Ureter (tissue), 1 donor: ENCODE data around the gene INPP5A. TPM values are rescaled to one million over a fixed set of nuclear protein-coding genes. Genes with fewer than 3 reads are reported as not detected.

ENCODE experiments used
- DNase-seq: peaks from one replicate; pipeline ENCODE4 v3.0.0-alpha.2; 2020; ENCODE audit warnings: low spot score
- total RNA-seq: library from RNA; stranded (reverse); gene quantifications from one replicate; pipeline ENCODE4 v1.2.4, GENCODE V29; 2023
- donor health status: DM: yes; HTN: yes; CAD: no.

The INPP5A gene
- total RNA-seq, 1 donor from 2014 or later, result 63.5 TPM

DNA sequence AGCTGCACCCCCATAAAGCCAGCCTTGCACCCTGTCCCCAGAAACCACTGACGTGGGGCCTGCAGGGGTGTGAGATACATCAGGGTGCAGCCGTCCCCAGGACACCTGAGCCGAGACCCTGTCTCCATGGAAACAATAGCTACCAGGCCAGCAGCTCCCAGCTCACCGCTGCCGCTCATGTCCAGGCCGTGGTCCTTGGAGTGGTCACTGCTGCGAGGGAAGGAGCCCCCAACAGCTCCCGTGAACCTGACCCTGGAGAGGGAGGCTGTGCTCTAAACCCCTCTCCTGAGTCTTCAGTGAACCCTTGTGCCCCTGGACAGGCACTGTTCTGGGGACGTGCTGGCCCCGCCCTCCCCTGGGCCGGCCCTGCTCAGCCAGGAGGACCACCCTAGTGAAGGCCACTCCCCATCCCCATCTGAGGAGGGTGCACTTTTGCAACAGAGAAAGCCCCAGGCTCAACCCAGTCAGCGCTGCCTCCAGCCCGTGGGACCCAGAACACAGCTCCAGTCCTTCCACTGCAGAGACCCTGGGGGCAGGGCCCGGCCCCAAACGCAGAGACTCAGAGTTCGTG is 19.6 kb upstream of the INPP5A start:
- DNase-seq, result peak; percentile 53

DNA sequence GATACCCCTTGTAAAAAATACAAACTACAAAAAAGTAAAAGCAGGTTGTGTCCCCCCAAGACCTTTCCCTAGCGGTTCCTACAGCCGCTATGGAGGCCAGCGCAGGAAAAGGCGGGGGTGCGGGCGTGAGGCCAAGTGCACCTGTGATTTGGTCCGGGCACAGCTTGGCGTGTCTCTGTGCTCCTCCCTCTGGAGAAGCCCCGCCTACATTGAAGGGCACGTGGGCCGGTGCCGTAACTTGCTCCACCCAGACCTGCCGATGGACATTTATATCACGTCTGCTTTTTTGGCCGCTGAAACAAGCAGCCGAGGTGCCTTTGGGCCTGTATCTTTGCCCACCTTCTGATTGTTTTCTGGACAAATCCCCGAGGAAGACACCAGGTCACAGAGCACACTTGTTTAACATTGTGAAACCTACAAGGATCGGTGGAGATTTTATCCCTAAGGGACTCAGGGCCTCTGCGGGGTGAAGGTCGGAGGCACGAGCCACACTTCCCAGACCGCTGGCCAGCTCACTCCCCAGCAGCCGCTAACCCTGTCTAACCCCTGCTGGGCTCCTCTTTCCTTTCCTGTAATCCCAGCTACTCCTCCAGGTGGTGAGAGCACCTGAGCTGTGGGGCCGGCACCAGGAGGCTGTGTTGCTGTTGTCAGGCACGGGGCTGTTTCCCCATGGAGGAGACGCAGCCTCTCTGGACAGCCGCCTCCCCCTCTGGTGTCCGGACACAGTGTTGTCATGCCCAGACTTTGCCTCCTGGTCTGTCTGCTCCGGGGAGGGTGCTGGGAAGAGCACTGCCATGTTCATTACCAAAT is 18.8 kb upstream of the INPP5A start:
- DNase-seq, result peak; percentile 77

DNA sequence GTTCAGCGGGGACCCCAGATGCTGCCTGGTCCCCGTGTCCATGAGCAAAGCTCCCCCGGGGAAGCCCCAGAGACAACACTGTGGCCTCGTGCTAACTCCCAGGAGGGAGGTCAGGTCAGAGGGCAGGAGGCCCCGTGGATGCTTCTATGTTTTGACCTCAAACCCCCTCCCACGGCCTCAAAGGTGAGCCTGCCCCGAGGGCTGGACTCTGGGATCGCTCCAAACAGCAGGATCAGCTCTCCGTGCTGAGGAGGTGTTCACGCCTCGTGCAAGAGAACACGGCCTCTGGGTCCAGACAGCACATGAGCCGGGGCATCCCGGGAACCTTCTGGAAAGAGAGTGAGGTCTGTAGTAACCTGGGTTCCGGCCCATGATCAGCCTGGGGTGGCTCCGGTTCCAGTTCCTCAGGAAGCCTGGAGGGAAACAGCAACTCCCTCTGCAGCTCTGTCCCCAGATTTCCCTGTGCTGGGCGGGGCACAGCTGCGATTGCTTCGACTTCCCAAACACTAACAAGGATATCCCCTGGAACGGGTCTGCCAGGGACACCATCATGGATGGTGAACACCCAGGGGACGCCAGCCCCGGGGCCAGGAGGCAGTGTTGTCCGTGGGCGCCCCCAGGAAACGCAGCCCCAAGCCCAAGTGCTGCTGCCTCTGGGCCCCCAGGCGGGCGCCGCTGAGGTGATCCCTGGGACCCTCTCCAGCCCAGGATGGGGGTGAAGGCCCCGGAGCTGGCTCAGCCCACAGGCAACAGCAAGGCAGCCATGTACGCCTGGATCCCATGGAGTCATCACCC is 18.0 kb upstream of the INPP5A start:
- DNase-seq, result peak; percentile 46

DNA sequence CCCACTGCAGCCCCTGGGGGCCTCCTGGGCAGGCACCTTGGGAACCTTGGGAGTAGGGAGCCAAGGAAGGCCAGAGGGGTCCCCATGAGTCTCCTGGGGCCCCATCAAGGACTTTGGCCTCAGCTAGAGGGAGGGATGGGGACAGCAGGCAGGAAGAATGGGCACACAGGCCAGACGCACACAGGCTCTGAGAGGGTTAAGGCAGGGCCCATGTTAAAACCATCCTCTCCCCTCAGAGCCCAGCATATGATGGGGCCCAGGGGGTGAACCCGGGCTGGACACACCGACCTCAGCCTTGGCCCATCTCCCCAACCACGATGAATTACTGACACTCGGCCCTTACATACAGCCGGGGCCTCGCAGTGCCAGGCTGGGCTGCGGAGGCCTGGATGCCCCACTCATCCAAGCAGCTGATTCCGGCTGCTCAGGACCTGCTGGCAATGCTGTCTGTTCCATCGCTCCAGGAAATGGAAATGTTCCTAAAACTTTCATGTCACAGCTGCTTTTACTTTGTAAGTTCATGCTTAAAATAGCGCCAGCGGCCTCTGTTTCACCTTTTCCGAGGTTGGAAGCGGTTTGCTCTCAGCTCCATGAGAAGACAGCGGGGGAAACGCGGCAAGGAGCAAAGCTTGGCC is 17.3 kb upstream of the INPP5A start:
- DNase-seq, result peak; percentile 69

DNA sequence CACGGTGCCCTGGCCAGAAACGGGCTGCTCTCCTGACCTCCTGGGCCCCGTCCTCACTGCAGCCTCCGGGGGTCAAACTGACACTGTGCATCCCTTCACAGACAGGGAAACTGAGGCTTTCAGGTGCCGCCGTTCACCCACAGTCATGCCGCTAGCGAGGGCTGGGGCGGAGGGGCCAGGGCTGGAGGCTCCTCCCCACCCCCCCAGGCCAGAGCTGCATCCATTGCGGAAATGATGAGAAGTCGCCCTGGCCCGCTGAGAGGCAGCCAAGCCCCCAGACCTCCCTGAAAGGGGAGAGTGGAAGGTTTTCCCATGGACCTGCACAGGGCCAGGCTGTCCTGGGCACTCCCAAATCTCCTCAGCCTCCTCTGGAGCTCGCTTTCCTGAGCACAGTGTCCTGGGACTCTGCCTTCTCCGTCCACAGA is 16.5 kb upstream of the INPP5A start:
- DNase-seq, result peak; percentile 42

DNA sequence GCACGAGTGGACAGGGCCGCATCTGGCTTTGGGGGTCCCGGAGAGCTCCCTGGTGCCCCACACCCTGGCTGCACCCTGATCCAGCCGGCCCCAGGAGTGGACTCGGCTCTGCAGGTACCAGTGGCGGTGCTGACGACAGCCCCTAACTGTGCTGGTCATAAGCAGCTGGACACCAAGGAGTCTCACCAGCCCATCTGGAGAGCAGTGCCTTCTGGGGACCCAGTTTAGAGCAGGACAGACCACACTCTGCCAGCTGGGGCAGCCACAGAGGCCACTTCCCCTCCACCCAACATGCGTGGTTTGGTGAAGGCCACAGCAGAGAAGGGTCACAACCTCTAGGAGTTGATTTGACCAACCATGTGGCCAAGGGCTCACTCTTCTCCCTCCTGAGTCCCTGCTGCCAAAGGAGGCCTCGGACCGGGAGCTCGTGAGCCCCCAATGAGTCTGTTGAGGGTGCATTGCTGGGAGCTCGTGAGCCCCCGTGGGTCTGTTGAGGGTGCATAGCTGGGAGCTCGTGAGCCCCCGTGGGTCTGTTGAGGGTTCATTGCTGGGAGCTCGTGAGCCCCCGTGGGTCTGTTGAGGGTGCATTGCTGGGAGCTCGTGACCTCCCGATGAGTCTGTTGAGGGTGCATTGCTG is 16.0 kb upstream of the INPP5A start:
- peak; percentile 43 for DNase-seq

DNA sequence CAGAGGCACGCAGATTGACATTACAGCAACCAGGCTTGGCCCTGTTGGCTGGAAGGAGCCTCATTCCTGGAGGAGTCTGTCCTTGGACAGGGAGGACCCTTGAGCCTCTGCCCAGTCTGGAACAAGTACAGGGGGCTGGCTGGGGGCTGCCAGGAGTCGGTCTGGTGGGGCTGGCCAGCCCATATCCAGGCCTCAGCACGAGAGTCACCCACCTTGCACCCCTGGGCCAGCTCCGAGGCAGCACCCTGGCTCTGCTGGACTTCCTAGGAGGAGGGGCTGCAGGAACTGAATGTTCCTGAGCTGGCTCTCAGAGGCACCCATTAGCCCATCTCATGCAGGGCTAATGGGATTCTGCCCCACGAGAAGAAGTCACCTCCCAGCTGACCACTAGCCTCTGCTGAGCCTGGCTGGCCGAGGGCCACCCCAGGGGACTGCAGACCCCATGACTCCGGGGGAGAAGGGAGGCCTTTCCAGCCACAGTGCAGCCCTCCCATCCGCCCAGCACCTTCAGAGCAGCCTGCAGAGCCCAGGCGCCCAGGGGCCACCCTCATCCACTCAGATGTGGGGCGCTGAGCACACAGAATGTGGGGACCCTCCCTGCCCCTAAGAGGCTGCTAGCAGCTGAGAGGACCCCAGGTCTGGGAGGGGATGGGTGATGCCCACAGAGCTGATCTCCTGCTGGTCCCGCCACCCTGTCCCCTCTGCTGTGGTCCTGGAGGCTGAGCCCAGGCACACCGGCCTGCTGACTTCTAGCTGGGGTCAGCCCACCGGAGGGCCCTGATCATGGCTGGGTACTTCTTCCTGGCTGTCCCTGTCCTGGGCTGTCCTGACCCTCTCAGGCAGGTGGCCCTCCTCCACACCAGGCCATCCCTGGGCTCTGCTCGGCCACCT is 14.8 kb upstream of the INPP5A start:
- DNase-seq, result peak; percentile 39

DNA sequence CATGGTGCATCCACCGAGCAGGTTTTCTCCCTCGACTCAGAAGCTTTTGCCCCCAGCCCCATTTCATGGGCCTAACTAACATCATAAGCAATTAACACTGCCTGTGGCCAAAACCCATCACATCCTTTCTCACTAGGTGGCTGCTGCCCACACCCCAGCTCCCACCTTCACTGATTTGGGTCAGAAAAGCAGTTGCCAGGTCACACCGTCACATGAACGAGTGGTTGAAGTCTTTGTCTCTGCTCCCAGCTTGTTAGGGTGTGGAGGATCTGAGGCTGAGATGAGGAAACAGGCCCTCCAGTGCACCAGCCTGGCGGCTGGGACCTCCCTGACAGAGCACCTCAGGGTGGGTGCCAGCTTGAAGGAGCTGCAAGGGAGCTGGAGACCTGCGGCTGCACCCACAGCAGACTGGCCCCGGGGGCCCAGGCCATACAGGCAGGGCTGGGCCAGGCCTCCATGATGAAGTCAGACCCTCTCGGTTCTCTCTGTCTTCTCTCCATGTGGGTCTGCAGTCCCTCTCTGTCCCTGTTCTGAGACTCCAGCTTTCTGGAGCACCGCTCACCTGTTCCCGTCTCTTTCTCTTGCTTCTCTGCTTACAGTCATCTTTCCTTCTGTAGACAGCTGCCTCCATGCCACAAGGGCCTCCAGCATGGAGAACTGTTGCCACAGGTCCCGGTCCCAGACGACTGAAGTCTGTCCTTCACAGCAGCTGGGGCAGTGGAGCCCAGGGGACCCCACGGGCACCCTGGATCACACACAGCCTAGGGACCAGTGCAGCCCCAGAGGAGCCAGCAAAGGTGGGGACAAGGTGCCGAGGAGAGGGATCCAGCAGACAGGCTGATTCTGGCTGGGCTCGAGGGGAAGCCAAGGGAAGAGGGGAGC is 13.8 kb upstream of the INPP5A start:
- peak; percentile 37 for DNase-seq

DNA sequence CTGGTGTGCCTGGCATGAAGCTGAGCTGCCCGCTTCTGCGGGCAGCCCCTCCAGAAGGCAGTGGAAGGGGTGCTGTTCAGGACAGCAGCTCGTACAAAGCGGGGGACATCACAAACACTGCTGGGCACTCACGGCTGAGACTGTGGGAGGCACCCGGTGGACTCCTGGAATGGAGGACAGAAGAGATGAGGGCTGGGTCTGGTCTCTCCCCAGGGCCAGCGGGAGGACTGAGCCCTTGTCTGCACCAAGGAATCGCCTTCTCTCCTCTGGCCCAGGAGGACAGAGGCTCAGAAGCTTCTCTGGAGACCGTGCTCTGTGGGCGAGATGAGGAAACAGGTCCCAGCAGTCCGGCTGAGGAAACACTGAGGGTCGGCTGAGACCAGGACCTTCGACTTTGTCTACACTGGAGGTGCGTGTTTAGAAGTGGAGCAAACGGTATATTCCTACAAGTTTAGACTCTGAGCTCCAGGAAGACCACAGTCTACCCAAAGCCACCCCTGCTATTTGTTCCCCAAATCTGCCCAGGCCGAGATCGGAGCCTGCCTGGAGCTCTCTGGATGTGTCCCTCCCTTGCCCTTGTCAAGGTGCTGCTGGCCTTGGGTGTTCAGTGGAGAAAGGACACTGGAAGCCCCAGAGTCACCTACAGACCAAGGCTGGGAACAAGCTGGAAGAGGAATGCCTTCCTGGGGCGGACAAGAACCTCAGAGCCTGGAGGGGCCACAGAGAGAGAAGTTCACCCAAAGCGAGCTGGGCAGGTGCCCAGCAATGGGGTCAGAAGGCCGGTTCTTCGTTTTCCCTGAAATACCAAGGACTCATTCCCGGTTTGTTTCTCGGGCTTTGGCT is 12.9 kb upstream of the INPP5A start:
- peak; percentile 31 for DNase-seq

DNA sequence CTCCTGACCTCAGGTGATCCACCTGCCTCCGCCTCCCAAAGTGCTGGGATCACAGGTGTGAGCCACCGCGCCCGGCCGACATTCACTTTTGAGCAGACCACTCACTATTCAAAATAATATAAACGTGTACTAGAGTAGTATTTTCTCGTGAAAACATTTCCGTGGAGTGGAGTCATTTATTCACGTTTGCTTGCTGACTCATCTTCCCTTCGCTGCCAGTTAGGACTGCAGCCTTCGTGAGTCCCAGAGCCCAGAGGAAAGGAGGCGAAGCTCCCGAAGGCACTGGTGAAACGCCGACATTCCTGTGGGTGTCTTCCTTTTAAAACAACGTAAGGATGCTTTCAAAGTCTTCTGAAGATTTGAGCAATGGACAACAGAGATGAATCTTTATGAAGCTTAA is 10.9 kb upstream of the INPP5A start:
- DNase-seq, result no peak

DNA sequence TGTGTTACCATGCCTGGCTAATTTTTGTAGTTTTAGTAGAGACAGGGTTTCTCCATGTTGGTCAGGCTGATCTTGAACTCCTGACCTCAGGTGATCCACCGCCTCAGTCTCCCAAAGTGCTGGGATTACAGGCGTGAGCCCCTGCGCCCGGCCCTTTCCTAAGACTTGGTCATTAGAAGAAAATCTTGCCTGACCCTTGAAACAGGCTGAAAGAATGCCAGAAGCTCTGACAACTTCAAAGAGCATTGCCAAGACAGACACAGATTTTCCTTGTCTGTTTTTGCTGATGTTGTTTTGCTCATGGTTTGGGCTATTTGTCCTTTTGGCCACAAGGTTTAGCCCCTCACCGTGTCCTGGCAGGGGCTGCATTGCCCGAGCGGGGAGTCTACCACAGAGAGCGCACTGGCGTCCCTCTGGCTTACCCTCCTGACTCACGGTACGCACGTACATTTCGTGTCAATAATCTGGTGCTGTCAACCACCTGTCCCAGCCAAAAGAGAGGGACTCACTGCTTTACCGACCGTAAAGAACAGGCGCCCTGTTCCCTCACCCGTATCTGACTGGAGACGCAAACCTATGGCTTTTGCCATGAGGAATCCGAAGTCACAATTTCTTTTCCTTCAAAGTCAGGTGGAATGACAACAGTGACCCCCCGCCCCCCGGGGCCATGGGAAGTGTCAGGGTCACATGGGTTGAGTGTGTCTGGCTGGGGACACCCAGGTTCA is 10.1 kb upstream of the INPP5A start:
- no peak for DNase-seq

DNA sequence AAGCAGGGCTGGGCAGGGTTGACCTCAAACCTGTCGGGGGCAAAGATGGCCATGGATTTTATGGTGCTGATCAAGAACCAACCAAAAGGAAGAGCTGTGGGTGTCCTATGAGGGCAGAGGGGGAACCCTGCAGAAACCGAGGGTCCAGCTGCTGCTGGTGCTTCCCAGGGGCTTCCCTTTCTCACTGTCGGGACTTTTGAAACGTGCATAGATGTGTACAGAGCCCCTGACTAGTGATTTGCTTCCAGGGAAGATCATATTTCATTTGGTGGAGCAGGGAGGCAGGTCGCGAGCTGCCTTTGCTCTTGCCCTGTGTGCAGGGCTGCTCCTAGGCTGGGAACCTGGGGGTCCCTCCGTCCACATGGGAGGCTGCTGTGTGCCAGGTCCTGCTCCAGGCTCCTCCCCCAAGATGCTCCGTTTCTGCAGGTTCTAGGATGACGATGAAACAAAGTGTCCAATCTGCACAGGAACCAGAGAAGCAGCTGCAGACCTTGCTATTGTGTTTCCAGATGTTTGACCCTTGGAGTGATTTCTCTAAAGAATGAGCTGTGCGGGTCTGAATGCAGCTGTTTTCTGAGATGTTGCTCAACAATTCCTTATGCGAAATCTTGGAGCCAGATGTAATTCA is 9.4 kb upstream of the INPP5A start:
- DNase-seq, result no peak

DNA sequence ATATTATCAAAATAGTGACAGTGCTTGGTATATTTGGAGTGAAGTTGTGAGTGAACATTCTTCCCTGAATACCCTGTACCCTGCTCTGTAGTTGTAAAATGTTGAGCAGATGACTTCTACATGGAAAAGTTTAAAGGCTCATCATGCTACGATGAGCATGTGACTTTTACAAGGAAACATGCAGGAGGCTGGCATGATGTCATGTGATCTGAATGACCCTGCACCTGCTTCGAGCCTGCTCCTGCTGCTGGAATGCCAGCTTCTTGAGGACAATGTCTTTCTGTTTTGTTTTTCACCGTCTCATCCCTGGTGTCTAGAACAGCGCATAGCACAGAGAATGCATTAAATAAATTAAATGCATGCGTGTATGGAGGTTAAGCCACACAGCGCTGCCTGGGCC is 5.4 kb upstream of the INPP5A start:
- no peak for DNase-seq

DNA sequence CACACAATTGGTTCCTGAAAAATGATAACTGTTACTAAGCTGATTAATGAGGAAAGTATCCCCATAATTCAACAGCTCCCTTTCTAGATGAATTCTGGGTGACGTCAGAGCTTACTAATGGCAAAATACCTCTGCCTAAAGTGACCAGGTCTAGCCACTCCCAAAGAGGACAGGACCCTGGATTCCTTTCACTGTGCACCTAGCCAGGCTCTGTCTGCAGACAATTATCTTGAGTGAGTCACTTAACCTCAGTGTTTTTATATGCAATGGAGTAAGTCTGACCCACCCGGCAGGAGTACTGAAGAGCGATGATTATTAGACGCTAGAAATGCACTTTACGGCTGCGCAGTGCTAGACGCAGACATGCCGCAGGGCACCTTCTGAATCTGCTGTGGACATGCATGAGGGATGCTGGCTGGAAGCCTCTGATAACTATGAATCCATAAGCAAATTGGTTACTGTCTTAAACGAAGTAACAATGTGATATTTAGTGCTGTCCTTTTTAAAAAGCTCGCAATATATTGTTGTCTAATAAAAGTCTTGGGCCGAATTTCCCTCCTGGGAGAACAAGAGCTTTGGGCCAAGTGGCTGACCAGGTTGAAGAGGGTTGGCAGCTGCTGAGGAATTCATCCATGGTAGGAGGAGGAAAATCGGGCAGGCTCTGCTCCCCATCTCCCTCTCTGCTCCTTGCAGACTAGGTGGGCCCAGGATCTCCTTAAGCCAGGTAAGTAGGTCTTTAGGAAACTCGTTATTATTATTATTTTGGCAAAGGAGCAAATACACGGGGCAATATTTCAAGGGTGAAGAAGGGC is 4.6 kb upstream of the INPP5A start:
- no peak for DNase-seq

DNA sequence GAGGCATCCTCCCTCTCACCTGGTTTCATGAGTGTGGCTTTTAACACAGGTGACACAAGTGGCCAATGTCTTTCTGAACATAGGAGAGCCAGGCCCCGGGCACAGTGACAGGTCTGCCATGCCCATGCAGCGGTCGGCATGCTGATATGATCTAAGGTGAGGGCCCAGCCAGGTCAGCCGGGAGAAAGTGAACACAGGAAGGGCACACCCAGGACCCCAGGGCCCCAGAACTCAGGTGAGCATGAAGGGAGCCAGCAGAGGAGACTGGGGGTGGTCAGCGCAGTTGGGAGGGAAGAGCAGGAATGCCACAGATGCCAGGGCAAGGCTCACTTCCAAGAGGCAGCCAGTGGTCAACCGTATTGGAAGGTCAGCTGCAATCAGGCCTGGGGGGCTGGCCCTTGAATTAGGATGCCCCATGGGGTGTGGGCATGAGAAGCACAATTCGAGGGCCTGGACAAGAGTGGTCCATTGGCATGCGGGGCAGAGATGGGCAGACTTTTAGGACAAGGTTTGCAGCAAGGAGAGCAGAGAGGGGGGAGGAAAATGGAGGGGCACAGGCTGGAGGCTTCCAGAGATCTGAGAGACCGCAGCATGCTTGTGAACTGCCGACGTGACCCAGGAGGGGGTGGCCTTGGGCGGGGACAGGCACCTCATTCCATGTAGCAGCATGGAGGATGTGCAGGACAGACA is 3.9 kb upstream of the INPP5A start:
- DNase-seq, result no peak
